Measurements from ENCODE around the gene YWHAQ.

- TF ChIP-seq KLF16 (IDR thresholded peaks at IDR 0.05) (no peak), MGA (IDR thresholded peaks at IDR 0.05) (peak; percentile 68), BRCA1 (IDR thresholded peaks at IDR 0.05) (no peak), BRCA1 (CRISPR knock-in tag; IDR thresholded peaks at IDR 0.05) (no peak), ZFP30 (CRISPR knock-in tag; IDR thresholded peaks at IDR 0.05; ENCODE audit: borderline replicate concordance) (no peak), KDM4B (IDR thresholded peaks at IDR 0.05; ENCODE audit: borderline replicate concordance in 2 of 2, low read depth in 1 of 2) (0 out of 4 replicates have a peak, but pooled peaks of 1 of the 2 experiments have one; percentile 67), FOXM1 (IDR thresholded peaks at IDR 0.05; ENCODE audit: low read depth) (no peak), FOXM1 (CRISPR knock-in tag; IDR thresholded peaks at IDR 0.05; ENCODE audit: low read depth) (no peak), ZNF282 (CRISPR knock-in tag; IDR thresholded peaks at IDR 0.05) (no peak), SRF (CRISPR knock-in tag; IDR thresholded peaks at IDR 0.05) (no peak; a peak in 1 of 4 replicates), ZNF133 (CRISPR knock-in tag; IDR thresholded peaks at IDR 0.05) (no peak), FOXJ3 (CRISPR knock-in tag; IDR thresholded peaks at IDR 0.05) (no peak)
Measured at GRCh38 chr2:9630736-9631552, at the start of gene YWHAQ.

Measured in K562 (cell line).